ENCODE data around the gene DHRS3.

Gene DHRS3

GRCh38 chr1:12640237-12640957 lies 22.4 kb upstream of the DHRS3 start:
- no peak for DNase-seq (ENCODE audit: low spot score)

GRCh38 chr1:12637693-12638092 lies 19.7 kb upstream of the DHRS3 start:
- no peak for DNase-seq (ENCODE audit: low spot score)

- DNase-seq (ENCODE audit: low spot score) = no peak
Measured at GRCh38 chr1:12636098-12636950, 18.3 kb upstream of the DHRS3 start.

- DNase-seq (ENCODE audit: low spot score) = no peak
Measured at GRCh38 chr1:12634696-12635202, 16.7 kb upstream of the DHRS3 start.

GRCh38 chr1:12634156-12634555 lies 16.1 kb upstream of the DHRS3 start:
- no peak for DNase-seq (ENCODE audit: low spot score)

GRCh38 chr1:12631571-12631970 lies 13.6 kb upstream of the DHRS3 start:
- DNase-seq (ENCODE audit: low spot score) = no peak

GRCh38 chr1:12630946-12631530 lies 13.0 kb upstream of the DHRS3 start:
- no peak for DNase-seq (ENCODE audit: low spot score)

GRCh38 chr1:12629985-12630760 lies 12.2 kb upstream of the DHRS3 start:
- DNase-seq (ENCODE audit: low spot score) = no peak

GRCh38 chr1:12629511-12629956 lies 11.5 kb upstream of the DHRS3 start:
- no peak for DNase-seq (ENCODE audit: low spot score)

- no peak for DNase-seq (ENCODE audit: low spot score)
Measured at GRCh38 chr1:12627296-12627695, 9.3 kb upstream of the DHRS3 start.

- no peak for DNase-seq (ENCODE audit: low spot score)
Measured at GRCh38 chr1:12626888-12627287, 8.9 kb upstream of the DHRS3 start.

- no peak for DNase-seq (ENCODE audit: low spot score)
Measured at GRCh38 chr1:12625276-12625675, 7.3 kb upstream of the DHRS3 start.

GRCh38 chr1:12622506-12622905 lies 4.5 kb upstream of the DHRS3 start:
- DNase-seq (ENCODE audit: low spot score) = no peak

- no peak for DNase-seq (ENCODE audit: low spot score)
Measured at GRCh38 chr1:12621346-12622335, 3.6 kb upstream of the DHRS3 start.

- no peak for DNase-seq (ENCODE audit: low spot score)
Measured at GRCh38 chr1:12620931-12621330, 2.9 kb upstream of the DHRS3 start.

- DNase-seq (ENCODE audit: low spot score) = peak; percentile 38
Measured at GRCh38 chr1:12620488-12620865, 2.5 kb upstream of the DHRS3 start.

GRCh38 chr1:12619792-12620487 lies 1.9 kb upstream of the DHRS3 start:
- DNase-seq (ENCODE audit: low spot score) = peak; percentile 92

- DNase-seq (ENCODE audit: low spot score) = peak; percentile 98
Measured at GRCh38 chr1:12618965-12619791, 1.2 kb upstream of the DHRS3 start.

- DNase-seq (ENCODE audit: low spot score) = no peak
Measured at GRCh38 chr1:12618661-12618964, 603 bp upstream of the DHRS3 start.

All from SW480 (cell line).